AG04450 (cell line): ENCODE data around the gene EPB41L4B. TPM values are rescaled to one million over a fixed set of nuclear protein-coding genes. Genes with fewer than 3 reads are reported as not detected.

Experiments used
- CTCF ChIA-PET: fragments of 300-600, 350-600 bp; formaldehyde crosslinking; extraction: SDS; loops from one replicate; lab custom pipeline; 2022; ENCODE audit warnings: antibody characterized with exemption, inconsistent platforms; lab: Charles Lee
- POLR2A ChIA-PET: fragments of 350-600 bp; formaldehyde crosslinking; extraction: SDS; loops from one replicate; lab custom pipeline; 2021; ENCODE audit warnings: antibody characterized with exemption, inconsistent platforms; lab: Yijun Ruan, JAX
- DNase-seq: peaks from one replicate; pipeline ENCODE4 v3.0.0-alpha.2; 2011; ENCODE audit warnings: low read depth, low spot score
- H3K27ac ChIP-seq: one replicate; pipeline ENCODE4 v1.5.1; 2012; ENCODE audit warnings: low read depth, low read length, control low read depth
- H3K27me3 ChIP-seq: one replicate; pipeline ENCODE4 v1.6.0; 2012; ENCODE audit warnings: low read length; ENCODE audit not compliant: control insufficient read depth, insufficient read depth
- H3K4me3 ChIP-seq: 2 replicates; pipeline ENCODE4 v1.5.1; 2011; ENCODE audit warnings: mild to moderate bottlenecking, low read depth, low read length, control low read depth
- H3K9me3 ChIP-seq: 2 replicates; pipeline ENCODE4 v1.5.1; 2012; ENCODE audit warnings: low read length; ENCODE audit not compliant: control insufficient read depth, insufficient read depth
- polyA plus RNA-seq: library from polyadenylated mRNA; depleted of rRNA; stranded (reverse); fragments of >200 nt; gene quantifications from 2 replicates; pipeline ENCODE4 v1.2.3, GENCODE V29; 2011
- TF ChIP-seq, protein P1 (sequence below): IDR thresholded peaks from 2 replicates; pipeline ENCODE4 v1.5.1; 2011; ENCODE audit warnings: low read depth, low read length, control low read depth, inconsistent platforms

EPB41L4B gene
- polyA plus RNA-seq, 1 experiment: 1.5 TPM

DNA sequence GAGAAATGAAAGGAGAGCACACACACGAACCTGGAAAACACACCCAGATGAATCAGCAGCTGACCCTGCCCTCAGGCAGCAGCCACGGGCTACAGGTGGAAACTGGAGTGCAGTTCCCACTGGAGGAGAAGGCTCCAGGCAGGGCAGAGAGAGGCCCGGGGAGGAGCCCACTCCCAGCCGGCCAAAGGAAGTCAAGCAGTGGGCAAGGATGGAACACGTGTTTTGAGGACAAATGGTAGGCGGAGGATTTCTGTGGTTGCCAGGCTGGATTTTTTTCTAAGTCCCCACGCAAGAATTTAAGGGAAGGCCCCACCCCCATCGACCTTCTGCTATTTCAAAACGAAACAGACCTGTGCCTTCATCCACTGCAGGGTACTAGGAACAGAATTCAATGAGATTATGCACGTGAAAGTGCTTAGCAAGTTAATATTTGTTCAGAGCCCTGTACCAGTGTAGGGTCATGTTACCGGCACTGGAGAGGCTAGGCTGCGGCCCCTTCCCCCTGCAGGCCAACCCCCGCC lies 6.8 kb downstream of the EPB41L4B start:
- Histone ChIP-seq H3K27me3 (peaks cover 45% of the 10 kb centered on the region), H3K27ac (no peak overlapping the region), H3K9me3 (no peaks in the 10 kb centered on the region), H3K4me3 (no peak overlapping the region)
- ChIA-PET CTCF (no interaction called here), POLR2A (no interaction called here)
- TF ChIP-seq, protein P1, sequence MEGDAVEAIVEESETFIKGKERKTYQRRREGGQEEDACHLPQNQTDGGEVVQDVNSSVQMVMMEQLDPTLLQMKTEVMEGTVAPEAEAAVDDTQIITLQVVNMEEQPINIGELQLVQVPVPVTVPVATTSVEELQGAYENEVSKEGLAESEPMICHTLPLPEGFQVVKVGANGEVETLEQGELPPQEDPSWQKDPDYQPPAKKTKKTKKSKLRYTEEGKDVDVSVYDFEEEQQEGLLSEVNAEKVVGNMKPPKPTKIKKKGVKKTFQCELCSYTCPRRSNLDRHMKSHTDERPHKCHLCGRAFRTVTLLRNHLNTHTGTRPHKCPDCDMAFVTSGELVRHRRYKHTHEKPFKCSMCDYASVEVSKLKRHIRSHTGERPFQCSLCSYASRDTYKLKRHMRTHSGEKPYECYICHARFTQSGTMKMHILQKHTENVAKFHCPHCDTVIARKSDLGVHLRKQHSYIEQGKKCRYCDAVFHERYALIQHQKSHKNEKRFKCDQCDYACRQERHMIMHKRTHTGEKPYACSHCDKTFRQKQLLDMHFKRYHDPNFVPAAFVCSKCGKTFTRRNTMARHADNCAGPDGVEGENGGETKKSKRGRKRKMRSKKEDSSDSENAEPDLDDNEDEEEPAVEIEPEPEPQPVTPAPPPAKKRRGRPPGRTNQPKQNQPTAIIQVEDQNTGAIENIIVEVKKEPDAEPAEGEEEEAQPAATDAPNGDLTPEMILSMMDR: no peak
- no peak for DNase-seq

DNA sequence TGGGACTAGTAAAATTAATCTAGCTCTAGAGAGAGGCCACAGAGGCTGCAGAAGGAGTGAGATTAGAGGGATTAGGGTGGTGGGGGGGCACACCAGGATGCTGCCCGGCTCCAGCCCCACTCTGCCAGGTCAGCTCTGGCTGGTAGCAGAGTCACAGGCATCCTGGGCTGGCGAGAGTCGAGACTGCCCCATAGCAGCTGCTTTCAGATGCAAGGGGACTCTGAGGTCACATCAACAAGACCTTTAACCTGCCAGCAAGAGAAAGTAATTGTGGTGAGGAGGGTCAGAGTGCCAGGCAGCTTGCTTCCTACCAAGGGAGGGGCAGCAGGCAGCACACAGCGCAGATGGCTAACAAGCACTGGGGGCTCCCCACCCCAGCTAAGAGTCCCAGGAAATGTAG lies 7.5 kb downstream of the EPB41L4B start:
- DNase-seq: no peak
- Histone ChIP-seq H3K27ac (no peak overlapping the region), H3K9me3 (no peaks in the 10 kb centered on the region), H3K27me3 (peaks cover 38% of the 10 kb centered on the region), H3K4me3 (no peak overlapping the region)
- CTCF ChIA-PET: no interaction called here
- TF ChIP-seq, protein P1: no peak
- POLR2A ChIA-PET: no interaction called here

DNA sequence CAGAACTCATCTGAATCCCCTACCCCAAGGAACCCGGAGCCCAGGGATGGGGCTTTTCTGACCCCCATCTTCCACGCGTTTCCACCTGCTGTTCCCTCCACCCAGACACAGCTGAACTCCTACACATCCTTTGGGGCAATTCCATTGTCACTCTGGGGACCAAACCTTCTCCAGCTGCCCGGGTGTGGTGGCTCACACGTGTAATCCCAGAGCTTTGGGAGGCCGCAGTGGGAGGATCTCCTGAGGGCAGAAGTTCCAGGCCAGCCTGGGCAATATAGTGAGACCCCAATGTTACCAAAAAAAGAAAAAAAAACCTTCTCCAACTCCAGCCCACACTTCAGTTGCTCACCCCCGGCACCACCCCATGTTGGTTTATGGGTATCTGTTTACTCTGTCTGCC lies 8.1 kb downstream of the EPB41L4B start:
- ChIA-PET CTCF (interaction anchor here (0.8 kb wide), 1 partner anchor 130 kb away, joined by 4 read pairs; no protein-coding TSS in a partner anchor), POLR2A (no interaction called here)
- TF ChIP-seq, protein P1: no peak
- Histone ChIP-seq H3K4me3 (no peak overlapping the region), H3K9me3 (no peaks in the 10 kb centered on the region), H3K27ac (no peak overlapping the region), H3K27me3 (peaks cover 34% of the 10 kb centered on the region)
- no peak for DNase-seq

DNA sequence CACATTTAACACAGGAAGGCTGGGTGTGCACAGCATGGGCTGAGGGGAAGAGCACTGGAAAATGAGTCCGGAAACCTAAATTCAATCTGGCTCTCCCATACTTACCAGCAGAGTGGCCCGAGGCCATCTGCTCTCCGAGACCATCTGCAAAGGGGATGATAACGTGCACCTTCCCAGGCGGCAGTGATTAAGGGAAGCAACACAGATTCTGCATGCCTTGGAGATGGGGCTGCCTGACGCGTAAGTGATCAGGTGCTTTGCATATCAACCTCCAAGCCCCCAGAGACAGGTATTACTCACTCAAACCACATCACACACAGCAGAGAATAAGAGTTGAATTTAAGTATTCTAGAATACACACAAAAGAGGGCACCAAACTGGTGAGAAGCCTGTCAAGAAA lies 9.1 kb downstream of the EPB41L4B start:
- no peak for DNase-seq
- Histone ChIP-seq H3K9me3 (no peaks in the 10 kb centered on the region), H3K27ac (no peak overlapping the region), H3K27me3 (peaks cover 25% of the 10 kb centered on the region), H3K4me3 (no peak overlapping the region)
- CTCF ChIA-PET: no interaction called here
- POLR2A ChIA-PET: no interaction called here
- TF ChIP-seq, protein P1: no peak

DNA sequence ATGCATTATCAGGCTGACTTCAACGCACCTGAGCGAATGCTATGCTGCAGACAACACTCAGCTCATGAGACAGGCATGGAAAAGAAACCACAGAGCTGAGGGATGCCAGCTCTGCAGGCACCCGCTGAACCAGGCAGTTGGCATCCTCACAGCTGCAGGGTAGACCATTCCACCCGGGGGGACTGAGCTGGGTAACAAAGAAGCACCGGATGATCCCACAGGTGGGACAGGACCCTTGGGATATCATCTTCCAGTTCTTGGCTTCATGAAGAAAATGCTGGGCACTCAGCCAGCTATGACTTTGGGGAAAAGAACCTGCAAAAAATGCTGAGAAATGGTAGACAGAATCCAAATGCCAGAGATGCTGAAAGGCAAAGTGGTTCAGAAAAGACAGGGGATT lies 9.6 kb downstream of the EPB41L4B start:
- no peaks in the 10 kb centered on the region for H3K9me3 ChIP-seq
- no peak overlapping the region for H3K4me3 ChIP-seq
- DNase-seq: no peak
- ChIA-PET POLR2A (no interaction called here), CTCF (interaction anchor here (1.3 kb wide), 1 partner anchor 10 kb away, joined by 5 read pairs; no protein-coding TSS in a partner anchor)
- TF ChIP-seq, protein P1: no peak
- H3K27ac ChIP-seq: no peak overlapping the region
- peaks cover 24% of the 10 kb centered on the region for H3K27me3 ChIP-seq
